Epithelial cell of esophagus (primary cell): ENCODE data around the gene BBIP1.

Experiments
- DNase-seq: peaks from one replicate; pipeline ENCODE4 v3.0.0; 2010; ENCODE audit warnings: low read depth
- H3K4me3 ChIP-seq: 2 replicates; pipeline ENCODE4 v1.5.1; 2011; ENCODE audit warnings: mild to moderate bottlenecking, low read length, control low read depth
- TF ChIP-seq, protein P1 (sequence below): IDR thresholded peaks from 2 replicates; pipeline ENCODE4 v1.5.1; 2011; ENCODE audit warnings: low read depth, mild to moderate bottlenecking, low read length, control low read depth, inconsistent platforms; ENCODE audit not compliant: insufficient read depth; ENCODE audit errors: missing control alignments

Gene BBIP1

DNA sequence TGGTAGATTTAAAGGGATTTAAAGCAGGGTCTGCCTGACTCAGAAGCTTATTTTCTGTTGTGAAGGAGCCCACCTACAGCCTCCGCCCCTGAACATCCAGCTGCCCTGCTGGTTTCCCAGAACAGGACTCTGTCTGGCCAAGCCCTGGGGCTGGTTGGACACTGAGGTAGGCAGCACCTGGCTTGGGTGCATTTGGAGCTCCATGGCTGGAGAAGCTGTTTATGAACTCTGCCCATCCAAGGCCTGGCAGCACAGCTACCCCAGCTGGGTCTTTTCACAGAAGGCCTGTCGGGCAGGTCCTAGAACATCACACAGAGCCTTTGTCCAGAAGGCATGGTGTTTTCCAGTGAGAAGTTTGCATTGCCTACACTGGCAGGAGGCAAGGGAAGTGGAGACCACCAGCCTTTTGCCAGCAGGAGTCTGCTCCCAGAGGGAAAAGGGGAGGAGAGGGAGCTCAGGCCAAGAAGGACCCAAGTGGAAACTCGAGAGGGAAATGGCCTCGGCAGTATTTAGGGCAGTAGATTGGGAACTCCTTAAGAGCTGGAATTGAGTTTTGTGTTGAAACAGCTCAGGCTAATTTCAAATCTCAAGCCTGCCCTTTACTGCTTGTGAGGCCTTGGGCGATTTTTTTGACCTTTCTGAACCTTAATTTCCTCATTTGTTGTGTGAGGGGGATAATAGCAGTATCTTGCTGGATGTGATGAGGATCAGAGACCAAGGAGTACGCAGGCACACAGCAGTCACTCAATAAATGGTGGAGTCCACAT, 59.6 kb downstream of the BBIP1 start:
- H3K4me3 ChIP-seq = no peak overlapping the region
- DNase-seq = no peak
- TF ChIP-seq, protein P1, sequence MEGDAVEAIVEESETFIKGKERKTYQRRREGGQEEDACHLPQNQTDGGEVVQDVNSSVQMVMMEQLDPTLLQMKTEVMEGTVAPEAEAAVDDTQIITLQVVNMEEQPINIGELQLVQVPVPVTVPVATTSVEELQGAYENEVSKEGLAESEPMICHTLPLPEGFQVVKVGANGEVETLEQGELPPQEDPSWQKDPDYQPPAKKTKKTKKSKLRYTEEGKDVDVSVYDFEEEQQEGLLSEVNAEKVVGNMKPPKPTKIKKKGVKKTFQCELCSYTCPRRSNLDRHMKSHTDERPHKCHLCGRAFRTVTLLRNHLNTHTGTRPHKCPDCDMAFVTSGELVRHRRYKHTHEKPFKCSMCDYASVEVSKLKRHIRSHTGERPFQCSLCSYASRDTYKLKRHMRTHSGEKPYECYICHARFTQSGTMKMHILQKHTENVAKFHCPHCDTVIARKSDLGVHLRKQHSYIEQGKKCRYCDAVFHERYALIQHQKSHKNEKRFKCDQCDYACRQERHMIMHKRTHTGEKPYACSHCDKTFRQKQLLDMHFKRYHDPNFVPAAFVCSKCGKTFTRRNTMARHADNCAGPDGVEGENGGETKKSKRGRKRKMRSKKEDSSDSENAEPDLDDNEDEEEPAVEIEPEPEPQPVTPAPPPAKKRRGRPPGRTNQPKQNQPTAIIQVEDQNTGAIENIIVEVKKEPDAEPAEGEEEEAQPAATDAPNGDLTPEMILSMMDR = no peak

DNA sequence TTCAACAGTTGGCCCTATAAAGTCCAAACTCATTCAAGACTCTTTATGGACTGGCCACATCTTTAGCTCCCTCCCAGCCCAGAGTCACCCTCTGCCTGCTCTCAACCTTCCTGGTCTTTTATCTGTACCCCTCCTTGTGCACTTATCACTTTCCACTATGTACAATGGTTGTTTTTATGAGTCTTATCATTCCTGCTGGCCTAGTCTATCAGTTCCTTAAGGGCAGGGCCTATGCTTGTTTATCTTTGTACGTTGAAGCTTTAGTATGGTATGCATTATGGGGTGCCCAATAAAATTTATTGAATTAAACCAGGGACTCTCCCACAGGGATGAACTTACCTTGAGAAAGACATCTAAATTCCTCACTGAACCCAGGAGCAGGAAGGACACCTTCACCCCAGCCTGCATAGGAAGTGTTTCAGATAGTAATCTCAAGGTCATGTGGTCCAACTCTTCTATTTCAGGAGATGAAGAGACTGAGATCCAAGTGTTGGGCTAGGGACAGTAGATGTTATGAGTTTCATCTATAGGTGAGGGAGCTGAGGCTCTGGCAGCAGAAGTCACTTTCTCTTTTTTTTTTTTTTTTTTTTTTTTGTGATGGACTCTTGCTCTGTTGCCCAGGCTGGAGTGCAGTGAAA, 60.6 kb downstream of the BBIP1 start:
- no peak overlapping the region for H3K4me3 ChIP-seq
- TF ChIP-seq, protein P1 = no peak
- DNase-seq = no peak

DNA sequence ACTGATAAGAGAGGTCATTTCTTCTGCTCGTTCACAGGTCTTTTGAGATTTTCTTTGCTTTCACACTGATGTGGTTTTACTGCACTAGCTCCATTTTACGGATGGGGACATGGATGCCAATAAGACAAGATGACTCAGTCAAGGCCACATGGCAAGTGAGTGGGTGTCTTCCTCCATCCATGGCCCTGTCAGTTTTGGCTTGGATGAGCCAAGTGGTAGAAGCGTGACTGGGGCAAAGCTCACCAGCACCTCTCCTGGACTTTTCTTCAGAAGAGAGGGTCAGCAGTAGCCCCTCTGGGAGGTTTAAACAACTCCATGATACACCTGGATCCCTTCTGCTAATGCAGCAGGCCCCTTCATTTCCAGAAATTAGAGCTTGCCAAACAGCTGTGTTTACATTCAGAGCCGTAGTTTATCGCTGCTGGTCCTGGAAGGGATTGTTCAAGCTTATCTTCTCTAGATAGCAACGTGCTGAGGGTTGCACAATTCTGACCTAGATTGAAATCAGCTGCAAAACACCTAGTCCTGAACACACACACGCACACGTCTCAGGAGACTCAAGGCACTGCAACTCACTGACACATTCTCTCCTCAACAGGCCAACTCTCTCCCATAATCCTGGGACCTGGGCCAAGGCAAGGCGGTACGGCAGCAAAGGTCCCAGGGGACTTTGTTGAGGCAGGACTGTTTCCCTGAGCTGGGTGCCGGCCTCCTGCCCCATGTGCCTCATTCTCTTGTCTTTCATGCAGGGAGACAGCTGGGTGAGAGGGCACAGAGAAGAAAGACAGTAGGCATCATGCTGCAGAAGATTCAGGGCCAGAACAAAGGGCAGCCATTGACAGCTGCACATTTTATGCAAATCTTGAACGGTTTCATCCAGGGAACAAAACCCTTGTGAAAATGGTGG, 61.5 kb downstream of the BBIP1 start:
- TF ChIP-seq, protein P1 = peak; percentile 15
- no peak overlapping the region for H3K4me3 ChIP-seq
- peak; percentile 55 for DNase-seq

DNA sequence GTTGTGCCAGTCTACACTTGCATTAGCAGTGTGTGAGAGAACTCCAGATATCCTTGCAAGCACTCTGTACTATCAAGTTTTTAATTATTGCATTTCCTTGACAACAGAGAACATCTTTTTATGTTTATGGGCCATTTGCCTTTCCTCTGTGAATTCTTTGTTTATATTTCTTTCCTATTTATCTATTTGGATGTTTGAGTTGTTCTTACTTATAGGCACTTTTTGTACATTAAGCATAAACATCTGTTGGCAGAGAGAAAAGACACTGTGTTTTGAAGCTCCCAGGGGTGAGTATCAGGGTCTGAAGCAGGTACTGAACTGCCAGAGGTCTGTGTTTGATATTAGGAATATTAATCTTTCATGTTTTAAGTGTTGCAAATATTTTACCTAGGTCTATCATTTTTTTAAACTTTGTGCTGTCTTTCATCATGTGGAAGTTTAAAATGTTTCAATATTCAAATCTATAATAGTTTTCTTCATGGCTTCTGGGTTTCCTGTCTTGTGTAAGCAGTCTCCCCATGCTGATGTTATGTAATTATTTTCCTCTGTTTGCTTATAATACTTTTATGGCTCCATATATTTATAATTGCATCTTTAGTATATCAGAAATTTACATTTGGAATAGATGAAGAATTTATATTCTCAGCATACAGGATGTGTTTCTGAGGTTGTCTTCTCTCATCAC, 64.9 kb downstream of the BBIP1 start:
- H3K4me3 ChIP-seq = no peak overlapping the region
- TF ChIP-seq, protein P1 = no peak
- DNase-seq = no peak

DNA sequence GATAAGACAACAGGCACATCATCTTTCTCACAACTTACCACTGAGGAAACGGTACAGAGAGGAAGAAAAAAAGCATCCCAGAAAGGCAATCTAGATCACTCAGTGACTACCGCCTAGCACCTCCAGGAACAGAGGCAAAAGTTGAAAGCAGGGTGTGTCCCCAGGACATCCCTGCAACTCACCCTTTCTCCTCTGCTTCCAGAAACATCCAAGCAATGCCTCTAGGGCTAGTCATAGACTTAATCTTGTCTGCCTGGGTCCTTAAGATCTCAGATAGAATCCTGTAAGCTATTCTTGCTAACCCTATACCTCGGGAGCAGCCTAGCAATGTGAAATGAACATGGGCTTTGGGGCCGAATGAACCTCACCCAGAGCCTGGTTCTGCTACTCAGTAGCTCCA, 66.0 kb downstream of the BBIP1 start:
- no peak overlapping the region for H3K4me3 ChIP-seq
- DNase-seq = peak; percentile 59
- TF ChIP-seq, protein P1 = no peak

DNA sequence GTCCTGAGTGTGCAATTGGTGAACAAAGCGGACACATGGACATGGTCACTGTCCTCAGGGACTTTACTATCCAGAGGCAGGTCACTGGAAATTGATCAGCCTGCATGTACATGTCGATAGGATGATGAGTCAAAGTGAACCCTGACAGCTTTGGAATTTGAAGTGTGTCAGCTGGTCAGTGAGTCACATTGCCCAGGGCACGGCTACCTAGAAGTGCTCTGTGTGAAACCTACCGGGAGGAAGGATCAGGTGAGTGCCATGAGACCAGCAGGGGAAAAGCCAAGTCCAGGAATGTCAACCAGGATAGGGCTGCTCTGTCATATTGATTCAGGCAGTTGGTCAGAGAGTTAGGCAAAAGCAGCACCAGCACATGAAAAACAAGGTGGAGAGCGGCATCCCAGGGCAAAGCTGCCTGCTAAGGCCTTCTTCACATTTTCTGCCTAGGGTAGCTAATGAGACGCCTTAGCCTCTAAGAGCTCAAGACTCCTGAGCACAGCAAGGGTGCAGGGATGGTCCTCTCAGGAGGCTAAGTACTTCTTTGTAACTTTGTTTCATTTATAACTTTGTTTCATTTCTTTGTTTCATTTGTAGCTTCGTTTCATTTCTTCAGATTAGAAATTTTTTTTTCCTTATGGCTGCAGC, 66.6 kb downstream of the BBIP1 start:
- TF ChIP-seq, protein P1 = no peak
- peak; percentile 98 for DNase-seq
- no peak overlapping the region for H3K4me3 ChIP-seq
